Upper lobe of left lung (tissue), 6 donors: ENCODE data around the gene CRACDL. TPM values are rescaled to one million over a fixed set of nuclear protein-coding genes. Genes with fewer than 3 reads are reported as not detected.

ENCODE experiments used
- ATAC-seq, 2 donors: fragments of 200-7000 bp; cut with Tn5 transposase; one replicate each; pipeline ENCODE4 v1.9.1; 2022; ENCODE audit warnings: mild to moderate bottlenecking in 2 of 2, moderate library complexity in 2 of 2; ENCODE audit not compliant: low FRiP score in 2 of 2
- DNase-seq, 2 donors: peaks; one replicate each; pipeline ENCODE4 v3.0.0-alpha.2; 2019 to 2020
- H3K27ac ChIP-seq, 4 donors: fragments of 200-600 bp; sonication (generic); one replicate each; pipeline ENCODE4 v1.5.1; 2016 to 2019
- H3K27me3 ChIP-seq, 4 donors: fragments of 200-600 bp; sonication (generic); one replicate each; pipeline ENCODE4 v1.5.1; 2017 to 2019
- H3K36me3 ChIP-seq, 4 donors: fragments of 200-600 bp; sonication (generic); one replicate each; pipeline ENCODE4 v1.5.1; 2016 to 2019
- H3K4me1 ChIP-seq, 4 donors: fragments of 200-600 bp; sonication (generic); one replicate each; pipeline ENCODE4 v1.5.1; 2018 to 2019
- H3K4me3 ChIP-seq, 4 donors: fragments of 200-600 bp; sonication (generic); one replicate each; pipeline ENCODE4 v1.5.1; 2017 to 2019; ENCODE audit warnings: mild to moderate bottlenecking in 2 of 4, moderate library complexity in 1 of 4
- H3K9me3 ChIP-seq, 4 donors: fragments of 200-600 bp; sonication (generic); one replicate each; pipeline ENCODE4 v1.5.1; 2018 to 2019
- EP300 ChIP-seq, 4 donors: sonication (generic); formaldehyde crosslinking; IDR thresholded peaks; one replicate each; pipeline ENCODE4 v1.5.1; 2017; ENCODE audit warnings: antibody characterized with exemption in 4 of 4, control low read depth in 2 of 4
- POLR2A ChIP-seq, 4 donors: fragments of 450-650 bp; IDR thresholded peaks; one replicate each; pipeline ENCODE4 v1.5.1; 2016 to 2017; ENCODE audit warnings: antibody characterized with exemption in 4 of 4, mild to moderate bottlenecking in 2 of 4
- POLR2AphosphoS5 ChIP-seq, 2 donors: sonication (generic); formaldehyde crosslinking; IDR thresholded peaks; one replicate each; pipeline ENCODE4 v1.5.1; 2017; ENCODE audit warnings: antibody characterized with exemption in 2 of 2
- WGBS, 2 donors: methylation state at CpG; one replicate each; pipeline ENCODE4 v1.1.5; 2017 to 2018; 5-methylcytosine and 5-hydroxymethylcytosine counted together
- total RNA-seq, 6 donors: library from RNA; depleted of rRNA in 4 of 6; stranded (reverse); fragments of >200 nt in 4 of 6; gene quantifications; one replicate each; pipeline versions ENCODE4 v1.1.0 to v1.2.1, GENCODE V29; 2016 to 2021
- TF ChIP-seq, protein P1 (sequence below), 6 experiments: fragments of 450-650 bp in 4 of 6; fragments of 200-600 bp in 2 of 6; sonication (generic) in 2 of 6; IDR thresholded peaks; one replicate each; pipeline ENCODE4 v1.5.1; 2016 to 2019; ENCODE audit warnings: antibody characterized with exemption in 6 of 6
- donor health status: DM: no; HTN: no; CAD: no; lungs with moderate emphysema.
- donor health status: DM: no; HTN: yes; CAD: no; lungs with severe emphysema.

Gene CRACDL
- total RNA-seq, 6 donors from 2014 or later: 14.6 to 33.4 (median 20.2) TPM

DNA sequence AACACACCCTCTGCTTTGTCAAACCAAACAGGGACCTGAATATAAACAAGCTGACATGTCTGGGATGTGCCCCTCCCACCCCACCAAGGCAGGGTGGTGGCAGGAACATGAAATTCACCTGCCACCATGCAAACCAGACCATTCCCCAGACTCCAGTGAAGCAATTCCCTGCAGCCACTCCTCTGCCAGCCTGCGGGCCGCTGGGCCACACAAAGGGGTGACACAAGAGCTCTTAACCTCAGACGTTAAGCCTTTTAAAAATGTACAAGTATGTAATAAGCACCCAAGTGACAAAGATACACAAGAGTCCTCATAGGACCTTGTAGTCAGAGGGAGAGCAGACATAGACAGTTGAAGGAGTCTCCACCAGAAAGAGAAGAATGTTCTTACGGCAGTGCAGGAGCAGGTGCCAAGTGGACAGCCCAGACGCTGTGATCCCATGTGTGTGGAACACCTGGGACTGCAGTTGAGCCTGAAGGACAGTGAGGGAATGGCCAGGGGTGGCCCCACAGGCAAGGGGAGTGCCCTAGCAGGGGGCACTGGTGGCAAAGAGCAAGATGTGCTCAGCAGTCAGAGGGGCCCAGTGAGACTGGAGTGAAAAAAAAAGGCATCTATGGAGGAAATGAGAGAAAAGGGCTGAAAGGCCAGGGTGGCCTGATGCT lies 36.9 kb downstream of the CRACDL start:
- peak in 1 of 4 donors; percentile 10 for TF ChIP-seq POLR2A (IDR thresholded peaks at IDR 0.05)
- TF ChIP-seq POLR2AphosphoS5 (IDR thresholded peaks at IDR 0.05): peak in 1 of 2 donors; percentile 18
- peak in 1 of 4 donors; percentile 56 for TF ChIP-seq EP300 (IDR thresholded peaks at IDR 0.05)
- TF ChIP-seq, protein P1, sequence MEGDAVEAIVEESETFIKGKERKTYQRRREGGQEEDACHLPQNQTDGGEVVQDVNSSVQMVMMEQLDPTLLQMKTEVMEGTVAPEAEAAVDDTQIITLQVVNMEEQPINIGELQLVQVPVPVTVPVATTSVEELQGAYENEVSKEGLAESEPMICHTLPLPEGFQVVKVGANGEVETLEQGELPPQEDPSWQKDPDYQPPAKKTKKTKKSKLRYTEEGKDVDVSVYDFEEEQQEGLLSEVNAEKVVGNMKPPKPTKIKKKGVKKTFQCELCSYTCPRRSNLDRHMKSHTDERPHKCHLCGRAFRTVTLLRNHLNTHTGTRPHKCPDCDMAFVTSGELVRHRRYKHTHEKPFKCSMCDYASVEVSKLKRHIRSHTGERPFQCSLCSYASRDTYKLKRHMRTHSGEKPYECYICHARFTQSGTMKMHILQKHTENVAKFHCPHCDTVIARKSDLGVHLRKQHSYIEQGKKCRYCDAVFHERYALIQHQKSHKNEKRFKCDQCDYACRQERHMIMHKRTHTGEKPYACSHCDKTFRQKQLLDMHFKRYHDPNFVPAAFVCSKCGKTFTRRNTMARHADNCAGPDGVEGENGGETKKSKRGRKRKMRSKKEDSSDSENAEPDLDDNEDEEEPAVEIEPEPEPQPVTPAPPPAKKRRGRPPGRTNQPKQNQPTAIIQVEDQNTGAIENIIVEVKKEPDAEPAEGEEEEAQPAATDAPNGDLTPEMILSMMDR (IDR thresholded peaks at IDR 0.05): no peak
- Histone ChIP-seq H3K4me1 (peaks cover 0 to 9% (median 2%) of the 10 kb centered on the region in 4 donors), H3K4me3 (no peak overlapping the region), H3K27me3 (no peaks in the 10 kb centered on the region), H3K27ac (peak overlapping the region in 1 of 4 donors; percentile 40), H3K9me3 (no peaks in the 10 kb centered on the region), H3K36me3 (no peaks in the 10 kb centered on the region)
- DNase-seq: peak; percentile 64 to 78
- peak; percentile 57 to 76 for ATAC-seq
- WGBS, 2 donors: 49 to 77% methylated on average over 5 of the region's 5 CpGs

DNA sequence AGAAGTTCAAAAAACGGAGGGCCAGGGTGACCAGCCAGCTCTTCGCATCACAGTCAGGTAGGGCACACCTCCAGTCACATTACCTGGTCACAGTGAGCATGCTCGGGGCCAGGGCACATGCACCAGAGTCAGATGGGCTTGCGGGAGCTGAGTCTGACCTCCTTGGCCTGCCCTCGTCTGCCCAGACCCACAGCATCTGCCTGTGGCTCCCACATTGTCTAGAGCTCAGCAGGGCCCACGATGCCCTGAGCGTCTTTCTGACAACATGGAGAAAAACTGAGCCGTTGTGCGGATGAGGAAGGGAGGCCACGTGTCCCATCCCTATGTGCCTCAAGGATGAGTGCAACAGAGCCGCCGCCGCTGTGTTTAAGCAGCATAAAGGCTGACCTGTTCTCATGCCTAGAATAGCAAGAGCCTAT lies 37.6 kb downstream of the CRACDL start:
- H3K9me3 ChIP-seq: no peaks in the 10 kb centered on the region
- H3K27me3 ChIP-seq: no peaks in the 10 kb centered on the region
- no peak overlapping the region for H3K4me3 ChIP-seq
- TF ChIP-seq POLR2AphosphoS5 (IDR thresholded peaks at IDR 0.05) (no peak), POLR2A (IDR thresholded peaks at IDR 0.05) (no peak), EP300 (IDR thresholded peaks at IDR 0.05) (no peak)
- TF ChIP-seq, protein P1 (IDR thresholded peaks at IDR 0.05): no peak
- H3K36me3 ChIP-seq: no peaks in the 10 kb centered on the region
- no peak for DNase-seq
- peaks cover 0 to 9% (median 2%) of the 10 kb centered on the region in 4 donors for H3K4me1 ChIP-seq
- ATAC-seq: no peak
- WGBS, 2 donors: 80 to 89% methylated on average over 10 to 13 of the region's 13 CpGs
- no peak overlapping the region for H3K27ac ChIP-seq

DNA sequence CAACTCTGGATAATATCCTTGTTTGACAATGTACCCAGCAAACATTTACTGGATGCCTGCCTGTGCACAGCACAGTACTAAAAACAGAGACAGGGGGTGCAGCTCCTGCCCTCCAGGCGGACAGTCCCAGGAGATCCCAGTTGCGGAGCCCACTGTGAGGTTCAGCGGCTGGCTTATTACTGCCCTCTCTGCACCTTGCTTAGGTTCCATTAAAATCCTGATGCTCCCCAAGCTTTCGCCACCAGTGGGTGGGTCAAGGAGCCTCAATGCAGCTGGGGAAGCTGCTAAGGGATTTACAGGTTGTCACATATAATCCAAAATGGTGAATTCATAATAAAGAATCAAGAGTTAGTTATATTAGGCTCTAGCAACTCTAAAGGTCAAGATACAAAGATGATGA lies 38.3 kb downstream of the CRACDL start:
- Histone ChIP-seq H3K36me3 (no peaks in the 10 kb centered on the region), H3K4me3 (no peak overlapping the region), H3K27me3 (no peaks in the 10 kb centered on the region), H3K4me1 (peaks cover 0 to 9% (median 2%) of the 10 kb centered on the region in 4 donors), H3K9me3 (no peaks in the 10 kb centered on the region), H3K27ac (no peak overlapping the region)
- no peak for ATAC-seq
- no peak for DNase-seq
- TF ChIP-seq, protein P1 (IDR thresholded peaks at IDR 0.05): no peak
- no peak for TF ChIP-seq POLR2AphosphoS5 (IDR thresholded peaks at IDR 0.05)
- no peak for TF ChIP-seq POLR2A (IDR thresholded peaks at IDR 0.05)
- no peak for TF ChIP-seq EP300 (IDR thresholded peaks at IDR 0.05)
- 96 to 97% methylated on average over 3 to 4 of the region's 4 CpGs for WGBS, 2 donors

DNA sequence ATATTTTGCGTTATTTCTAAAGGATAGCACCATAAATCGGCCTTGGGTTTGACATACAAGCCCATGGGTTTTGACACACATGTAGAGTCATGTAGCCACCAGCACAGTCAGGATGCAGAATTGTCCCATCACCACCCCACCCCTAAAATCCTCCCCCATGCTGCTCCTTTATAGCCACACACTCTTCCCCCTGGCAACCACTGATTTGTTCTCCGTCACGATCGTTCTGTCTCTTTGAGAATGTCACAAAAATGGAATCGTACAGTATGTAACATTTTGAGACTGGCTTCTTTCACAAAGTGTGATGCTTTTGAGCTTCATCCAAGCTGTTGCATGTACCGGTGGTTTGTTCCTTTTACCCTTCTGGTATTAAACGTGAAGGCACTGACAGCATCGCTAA lies 39.1 kb downstream of the CRACDL start:
- H3K27ac ChIP-seq: no peak overlapping the region
- H3K4me3 ChIP-seq: no peak overlapping the region
- no peaks in the 10 kb centered on the region for H3K27me3 ChIP-seq
- H3K36me3 ChIP-seq: no peaks in the 10 kb centered on the region
- ATAC-seq: no peak
- TF ChIP-seq POLR2A (IDR thresholded peaks at IDR 0.05): no peak
- TF ChIP-seq, protein P1 (IDR thresholded peaks at IDR 0.05): no peak
- TF ChIP-seq POLR2AphosphoS5 (IDR thresholded peaks at IDR 0.05): no peak
- TF ChIP-seq EP300 (IDR thresholded peaks at IDR 0.05): no peak
- H3K4me1 ChIP-seq: peaks cover 0 to 9% (median 2%) of the 10 kb centered on the region in 4 donors
- DNase-seq: no peak
- no peaks in the 10 kb centered on the region for H3K9me3 ChIP-seq
- 83 to 94% methylated on average over 9 of the region's 9 CpGs for WGBS, 2 donors

DNA sequence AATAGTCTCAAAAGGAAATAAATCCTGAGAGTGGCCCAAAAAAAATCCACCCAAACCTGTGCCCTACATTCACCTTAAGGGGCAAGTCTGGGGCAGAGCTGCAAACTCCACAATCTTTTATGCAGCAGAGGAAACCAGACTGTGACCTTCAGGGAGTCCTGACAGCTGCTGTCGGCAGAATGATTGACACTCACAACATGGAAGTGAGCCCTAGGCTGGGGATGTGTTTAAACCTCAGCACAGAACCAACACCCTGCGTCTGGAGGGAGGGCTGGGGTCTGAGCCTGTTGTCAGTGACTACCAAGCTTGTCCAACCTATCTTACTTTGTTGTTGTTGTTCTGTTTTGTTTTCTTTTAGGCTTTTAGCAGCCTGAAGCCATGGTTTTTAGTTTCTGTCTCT lies 39.6 kb downstream of the CRACDL start:
- no peaks in the 10 kb centered on the region for H3K36me3 ChIP-seq
- H3K4me1 ChIP-seq: peaks cover 0 to 9% (median 2%) of the 10 kb centered on the region in 4 donors
- no peaks in the 10 kb centered on the region for H3K27me3 ChIP-seq
- 43 to 53% methylated on average over 2 of the region's 2 CpGs for WGBS, 2 donors
- ATAC-seq (no peak), DNase-seq (no peak)
- no peak overlapping the region for H3K27ac ChIP-seq
- no peaks in the 10 kb centered on the region for H3K9me3 ChIP-seq
- TF ChIP-seq POLR2A (IDR thresholded peaks at IDR 0.05) (no peak), POLR2AphosphoS5 (IDR thresholded peaks at IDR 0.05) (no peak), EP300 (IDR thresholded peaks at IDR 0.05) (no peak)
- H3K4me3 ChIP-seq: no peak overlapping the region
